RPMI8226 (cell line): ENCODE results near the gene GRM4.
A peak's percentile ranks its signal among the peaks of the same experiment; 100 is the strongest.
"Not testable (repeated sequence)": the region's sequence is repeated elsewhere in the genome, so short reads cannot be mapped to it uniquely, and the experiment has no call there.

ENCODE experiments used
- DNase-seq: peaks from one replicate; pipeline ENCODE4 v3.0.0-alpha.2; 2015

GRM4 gene

GRCh38 chr6:34146021-34146782 lies at the start of gene GRM4:
TSS of gene GRM4 (minus strand) at chr6:34146087. CDS start at chr6:34133496, 12,591 bp downstream.
- DNase-seq: no peak

- no peak for DNase-seq
Measured at GRCh38 chr6:34194772-34195171, 48.9 kb upstream of the GRM4 start.

GRCh38 chr6:34190504-34191122 lies 44.7 kb upstream of the GRM4 start:
- DNase-seq: no peak

- DNase-seq: peak; percentile 88
Measured at GRCh38 chr6:34189806-34190503, 44.1 kb upstream of the GRM4 start.

GRCh38 chr6:34184726-34185125 lies 38.8 kb upstream of the GRM4 start:
- not testable (repeated sequence) for DNase-seq

- peak; percentile 50 for DNase-seq
Measured at GRCh38 chr6:34182751-34183531, 37.1 kb upstream of the GRM4 start.

GRCh38 chr6:34181908-34182307 lies 36.0 kb upstream of the GRM4 start:
- no peak for DNase-seq

GRCh38 chr6:34179106-34179720 lies 33.3 kb upstream of the GRM4 start:
- DNase-seq: no peak

GRCh38 chr6:34178357-34179105 lies 32.6 kb upstream of the GRM4 start:
- peak; percentile 28 for DNase-seq

- DNase-seq: no peak
Measured at GRCh38 chr6:34177181-34177591, 31.3 kb upstream of the GRM4 start.

GRCh38 chr6:34176261-34177031 lies 30.6 kb upstream of the GRM4 start:
- DNase-seq: no peak

GRCh38 chr6:34174846-34175399 lies 29.0 kb upstream of the GRM4 start:
- DNase-seq: no peak

GRCh38 chr6:34172961-34173775 lies 27.3 kb upstream of the GRM4 start:
- DNase-seq: no peak

- no peak for DNase-seq
Measured at GRCh38 chr6:34170346-34170745, 24.5 kb upstream of the GRM4 start.

GRCh38 chr6:34169897-34170296 lies 24.0 kb upstream of the GRM4 start:
- no peak for DNase-seq

- no peak for DNase-seq
Measured at GRCh38 chr6:34161857-34162515, 16.1 kb upstream of the GRM4 start.

GRCh38 chr6:34159844-34160243 lies 14.0 kb upstream of the GRM4 start:
- DNase-seq: no peak

- no peak for DNase-seq
Measured at GRCh38 chr6:34158876-34159275, 13.0 kb upstream of the GRM4 start.

GRCh38 chr6:34157851-34158250 lies 12.0 kb upstream of the GRM4 start:
- no peak for DNase-seq
